Thoracic aorta (tissue), 2 donors: Measurements from ENCODE around the gene SHC4. TPM values are rescaled to one million over a fixed set of nuclear protein-coding genes. Genes with fewer than 3 reads are reported as not detected.
A peak's percentile ranks its signal among the peaks of the same experiment; 100 is the strongest.

ENCODE experiments used
- ATAC-seq: fragments of 150-250 bp; one replicate; pipeline ENCODE4 v1.8.0; 2017; ENCODE audit warnings: low read depth; ENCODE audit not compliant: insufficient number of reproducible peaks, low FRiP score
- DNase-seq: peaks from one replicate; pipeline ENCODE4 v3.0.0-alpha.2; 2020; ENCODE audit warnings: low spot score
- H3K27ac ChIP-seq, 2 donors: fragments of 200-600 bp; sonication (generic); 1 replicate in 1 of 2; 2 replicates in 1 of 2; pipeline ENCODE4 v1.5.1; 2016; ENCODE audit warnings: mild to moderate bottlenecking in 2 of 2, moderate library complexity in 2 of 2
- H3K27me3 ChIP-seq: fragments of 200-600 bp; sonication (generic); replicated peaks from 2 replicates; pipeline ENCODE4 v1.6.0; 2016; ENCODE audit warnings: mild to moderate bottlenecking; ENCODE audit not compliant: insufficient read depth
- H3K36me3 ChIP-seq: fragments of 200-600 bp; sonication (generic); one replicate; pipeline ENCODE4 v1.5.1; 2016
- H3K4me1 ChIP-seq, 2 donors: fragments of 200-600 bp; sonication (generic); 1 replicate in 1 of 2; 2 replicates in 1 of 2; pipeline versions ENCODE4 v1.5.1 to v1.6.0; 2016; ENCODE audit warnings: low read depth in 2 of 2, mild to moderate bottlenecking in 1 of 2; ENCODE audit not compliant: control insufficient read depth in 1 of 2
- H3K4me3 ChIP-seq: fragments of 200-600 bp; sonication (generic); 2 replicates; pipeline ENCODE4 v1.5.1; 2016; ENCODE audit warnings: mild to moderate bottlenecking
- H3K9me3 ChIP-seq: fragments of 200-600 bp; sonication (generic); 2 replicates; pipeline ENCODE4 v1.5.1; 2016
- CTCF ChIP-seq: fragments of 200-600 bp; sonication (generic); IDR thresholded peaks from one replicate; pipeline ENCODE4 v1.5.1; 2019; ENCODE audit warnings: antibody characterized with exemption
- total RNA-seq, 2 donors: library from RNA; depleted of rRNA; stranded (reverse); fragments of >200 nt; gene quantifications; one replicate each; pipeline versions ENCODE4 v1.1.0 to v1.2.3, GENCODE V29; 2016

The SHC4 gene
- total RNA-seq, 2 donors from 2014 or later: 13.8 to 16.1 TPM

GRCh38 chr15:48905216-48905615, 58.5 kb downstream of the SHC4 start:
- Histone ChIP-seq H3K4me1 (peaks cover 0 to 7% of the 10 kb centered on the region in 2 donors), H3K27me3 (no peaks in the 10 kb centered on the region), H3K27ac (no peak overlapping the region), H3K9me3 (no peaks in the 10 kb centered on the region), H3K4me3 (no peak overlapping the region), H3K36me3 (no peaks in the 10 kb centered on the region)
- DNase-seq (no peak), ATAC-seq (no peak)
- TF ChIP-seq CTCF: no peak

- H3K36me3 ChIP-seq: no peaks in the 10 kb centered on the region
- DNase-seq: no peak
- no peak overlapping the region for H3K4me3 ChIP-seq
- H3K27ac ChIP-seq: no peak overlapping the region
- H3K9me3 ChIP-seq: no peaks in the 10 kb centered on the region
- peaks cover 0 to 7% of the 10 kb centered on the region in 2 donors for H3K4me1 ChIP-seq
- no peak for TF ChIP-seq CTCF
- no peaks in the 10 kb centered on the region for H3K27me3 ChIP-seq
- no peak for ATAC-seq
These were observed 59.0 kb downstream of the SHC4 start for GRCh38 chr15:48904758-48905157.

- ATAC-seq (no peak), DNase-seq (no peak)
- no peaks in the 10 kb centered on the region for H3K27me3 ChIP-seq
- H3K4me3 ChIP-seq: no peak overlapping the region
- H3K9me3 ChIP-seq: no peaks in the 10 kb centered on the region
- no peak for TF ChIP-seq CTCF
- H3K4me1 ChIP-seq: peaks cover 0 to 4% of the 10 kb centered on the region in 2 donors
- no peak overlapping the region for H3K27ac ChIP-seq
- H3K36me3 ChIP-seq: no peaks in the 10 kb centered on the region
These were observed 63.9 kb downstream of the SHC4 start for GRCh38 chr15:48899793-48900192.

GRCh38 chr15:48898446-48898845, 65.3 kb downstream of the SHC4 start:
- no peak overlapping the region for H3K4me3 ChIP-seq

GRCh38 chr15:48898032-48898431, 65.7 kb downstream of the SHC4 start:
- peak overlapping the region; percentile 62 for H3K4me3 ChIP-seq
- TF ChIP-seq CTCF: no peak
- H3K27ac ChIP-seq: peak overlapping the region in 1 of 2 donors; percentile 1
- H3K27me3 ChIP-seq: no peaks in the 10 kb centered on the region
- H3K36me3 ChIP-seq: no peaks in the 10 kb centered on the region
- peaks cover 0 to 4% of the 10 kb centered on the region in 2 donors for H3K4me1 ChIP-seq
- no peak for DNase-seq
- ATAC-seq: no peak
- no peaks in the 10 kb centered on the region for H3K9me3 ChIP-seq

More at GRCh38 chr15:48898446-48898845, 65.3 kb downstream of the SHC4 start:
- H3K27me3 ChIP-seq: no peaks in the 10 kb centered on the region
- DNase-seq: no peak
- H3K27ac ChIP-seq: no peak overlapping the region
- H3K36me3 ChIP-seq: no peaks in the 10 kb centered on the region
- peaks cover 0 to 4% of the 10 kb centered on the region in 2 donors for H3K4me1 ChIP-seq
- no peak for ATAC-seq
- TF ChIP-seq CTCF: no peak
- H3K9me3 ChIP-seq: no peaks in the 10 kb centered on the region
